GM12878 (cell line): ENCODE data around the gene GAGE10. TPM values are rescaled to one million over a fixed set of nuclear protein-coding genes. Genes with fewer than 3 reads are reported as not detected.

ENCODE experiments used
- ATAC-seq: fragments of 200-7000 bp; cut with Tn5 transposase; 3 replicates; pipeline ENCODE4 v1.9.1; 2020; ENCODE audit warnings: mild to moderate bottlenecking, moderate library complexity
- BruUV-seq: library from RNA; stranded (reverse); fragments of 400-500 nt; replicated peaks from 2 replicates; lab custom pipeline; 2021; lab: Mats Ljungman, UMichigan
- CTCF ChIA-PET: fragments of 300-600 bp; sonication (Branson Sonifier 250); formaldehyde crosslinking; extraction: SDS; loops from one replicate; lab custom pipeline; 2021; ENCODE audit warnings: inconsistent platforms; lab: Yijun Ruan, JAX
- POLR2A ChIA-PET: fragments of 350-600 bp; formaldehyde crosslinking; extraction: SDS; loops from one replicate; lab custom pipeline; 2021; ENCODE audit warnings: inconsistent platforms; lab: Charles Lee
- RAD21 ChIA-PET: fragments of 300-600 bp; sonication (Branson Sonifier 250); formaldehyde crosslinking; loops from one replicate; lab custom pipeline; 2023; ENCODE audit warnings: antibody characterized with exemption; ENCODE audit not compliant: unreplicated experiment; lab: Charles Lee
- SMC1A ChIA-PET: fragments of 300-600 bp; sonication (Branson Sonifier 250); formaldehyde crosslinking; loops from one replicate; lab custom pipeline; 2023; ENCODE audit not compliant: unreplicated experiment, uncharacterized antibody; lab: Charles Lee
- DNase-seq: peaks from one replicate; pipeline ENCODE4 v3.0.0-alpha.2; 2011; ENCODE audit warnings: low read depth, low spot score
- FAIRE-seq: peaks from 3 replicates; lab custom pipeline; 2011; peaks lifted over from hg19 to GRCh38; lab: Jason Lieb, UNC
- H2AFZ ChIP-seq: 2 replicates; pipeline ENCODE4 v1.6.0; 2011; ENCODE audit warnings: low read depth, low read length, control low read depth; ENCODE audit not compliant: control insufficient read depth
- H3K27ac ChIP-seq: 2 replicates; pipeline ENCODE4 v1.5.1; 2011; ENCODE audit warnings: control low read depth; ENCODE audit not compliant: control insufficient read depth, insufficient read depth
- H3K27me3 ChIP-seq, 2 experiments: replicated peaks in 1 of 2; 2 replicates each; pipeline versions ENCODE4 v1.6.0 to v1.6.1; 2011; ENCODE audit warnings: low read length in 1 of 2; ENCODE audit not compliant: control insufficient read depth in 2 of 2, insufficient read depth in 2 of 2
- H3K36me3 ChIP-seq, 2 experiments: 2 replicates each; pipeline ENCODE4 v1.5.1; 2011; ENCODE audit warnings: low read length in 1 of 2; ENCODE audit not compliant: control insufficient read depth in 2 of 2, insufficient read depth in 2 of 2
- H3K4me1 ChIP-seq: 2 replicates; pipeline ENCODE4 v1.6.1; 2011; ENCODE audit warnings: mild to moderate bottlenecking, low read length, moderate library complexity, mixed read lengths; ENCODE audit not compliant: control insufficient read depth, insufficient read depth
- H3K4me2 ChIP-seq: 2 replicates; pipeline ENCODE4 v1.6.0; 2011; ENCODE audit warnings: control low read depth; ENCODE audit not compliant: control insufficient read depth, insufficient read depth
- H3K4me3 ChIP-seq: fragments of 200-600 bp; sonication (generic); 2 replicates; pipeline ENCODE4 v1.5.1; 2016
- H3K79me2 ChIP-seq: 2 replicates; pipeline ENCODE4 v1.6.0; 2011; ENCODE audit warnings: low read length; ENCODE audit not compliant: control insufficient read depth, insufficient read depth
- H3K9ac ChIP-seq: 2 replicates; pipeline ENCODE4 v1.8.0; 2011; ENCODE audit warnings: low read length, control low read depth, mixed read lengths; ENCODE audit not compliant: control insufficient read depth, insufficient read depth
- H3K9me3 ChIP-seq: replicated peaks from 3 replicates; pipeline ENCODE4 v1.5.1; 2011; ENCODE audit warnings: mild to moderate bottlenecking, low read length; ENCODE audit not compliant: control insufficient read depth, insufficient read depth
- H4K20me1 ChIP-seq: 2 replicates; pipeline ENCODE4 v1.6.0; 2011; ENCODE audit not compliant: control insufficient read depth, insufficient read depth
- CHD1 ChIP-seq: IDR thresholded peaks from 2 replicates; pipeline ENCODE4 v1.6.1; 2012; ENCODE audit warnings: low read depth, low read length, improper control_type of control experiment
- KDM1A ChIP-seq: fragments of 200-600 bp; sonication (generic); IDR thresholded peaks from 2 replicates; pipeline ENCODE4 v1.6.1; 2016; ENCODE audit warnings: borderline replicate concordance
- NFYA ChIP-seq: IDR thresholded peaks from 2 replicates; pipeline ENCODE4 v1.6.1; 2011; ENCODE audit warnings: low read depth, mild to moderate bottlenecking, low read length, improper control_type of control experiment, borderline replicate concordance
- NR2F1 ChIP-seq: fragments of 450-650 bp; conservative IDR thresholded peaks from 2 replicates; pipeline ENCODE4 v1.6.1; 2017; ENCODE audit warnings: mild to moderate bottlenecking
- ZNF384 ChIP-seq: IDR thresholded peaks from 2 replicates; pipeline ENCODE4 v1.6.1; 2012; ENCODE audit warnings: low read depth, mild to moderate bottlenecking, low read length, improper control_type of control experiment, borderline replicate concordance
- WGBS: methylation state at CpG from one replicate; pipeline ENCODE4 v1.1.6; 2016; ENCODE audit warnings: low lambda C conversion rate; ENCODE audit not compliant: insufficient replicate concordance, insufficient coverage; ENCODE audit errors: missing lambda C conversion rate; 5-methylcytosine and 5-hydroxymethylcytosine counted together
- in situ Hi-C: fragments of 300-500 bp; cut with MboI; formaldehyde crosslinking; loops from 9 replicates; pipeline ENCODE4 v1.14.3; 2018; ENCODE audit warnings: mixed read lengths
- intact Hi-C: fragments of 100-400 bp; cut with micrococcal nuclease; formaldehyde crosslinking; loops from one replicate; pipeline ENCODE4 v1.14.2; 2022; ENCODE audit not compliant: unreplicated experiment
- polyA plus RNA-seq, 11 experiments: library from polyadenylated mRNA; depleted of rRNA in 4 of 11; unstranded in 6 of 11; stranded (reverse) in 5 of 11; fragments of >200 nt; fragmentation: Nextera tagmentation in 4 of 11; fragmentation: Illumina TruSeq in 1 of 11; extraction: Ambion mirVana in 4 of 11; extraction: Trizol in 1 of 11; gene quantifications; 1 replicate in 1 of 11; 2 replicates in 10 of 11; pipeline versions ENCODE4 v1.2.1 to v1.2.3, GENCODE V29; 2011 to 2016; ENCODE audit warnings: inconsistent platforms in 2 of 11, missing spikeins in 2 of 11, low read depth in 1 of 11
- total RNA-seq, 4 experiments: library from RNA; depleted of rRNA in 3 of 4; stranded (reverse); fragments of >200 nt in 3 of 4; fragmentation: Illumina TruSeq in 1 of 4; extraction: Trizol in 1 of 4; gene quantifications; 2 replicates each; pipeline versions ENCODE4 v1.2.1 to v1.2.3, GENCODE V29; 2013 to 2021
- TF ChIP-seq, protein P1 (sequence below): fragments of 450-650 bp; IDR thresholded peaks from 2 replicates; pipeline ENCODE4 v1.6.1; 2017; ENCODE audit warnings: borderline replicate concordance
- TF ChIP-seq, protein P2 (sequence below): fragments of 450-650 bp; IDR thresholded peaks from 2 replicates; pipeline ENCODE4 v1.6.1; 2018; ENCODE audit warnings: borderline replicate concordance, mild to moderate bottlenecking; ENCODE audit not compliant: partially characterized antibody
- TF ChIP-seq, protein P3 (sequence below): IDR thresholded peaks from 2 replicates; pipeline ENCODE4 v1.6.1; 2011; ENCODE audit warnings: borderline replicate concordance, low read depth, mild to moderate bottlenecking, moderate library complexity, low read length; ENCODE audit not compliant: insufficient read depth, poor library complexity, severe bottlenecking
- TF ChIP-seq, protein P4 (sequence below): IDR thresholded peaks from 2 replicates; pipeline ENCODE4 v1.6.1; 2011; ENCODE audit warnings: mild to moderate bottlenecking, low read depth, low read length, moderate library complexity; ENCODE audit not compliant: insufficient replicate concordance

The GAGE10 gene
- total and polyA plus RNA-seq, 10 of the 15 experiments (the other 5 are each of a cell fraction or from before 2014, with no cell fraction given), result not detected

DNA sequence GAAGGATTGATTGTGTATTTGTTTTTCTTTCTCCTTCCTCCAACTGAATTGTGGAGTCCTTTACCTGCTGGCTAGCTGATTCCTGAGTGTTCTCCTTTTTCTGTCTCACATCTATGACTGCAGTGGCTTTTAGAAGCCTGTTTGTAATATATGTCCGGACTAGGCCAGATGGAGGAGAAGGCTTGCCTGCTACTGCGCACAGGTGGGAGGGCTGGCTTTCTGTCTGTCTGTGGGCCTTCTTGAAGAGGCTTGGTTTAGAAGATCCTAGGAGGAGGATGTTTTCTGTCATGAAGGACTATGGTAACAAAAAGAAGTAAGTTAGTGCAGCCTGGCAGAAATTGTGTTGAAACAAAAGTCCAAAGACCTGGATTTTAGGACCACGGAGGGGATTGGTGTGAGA is 25.4 kb upstream of the GAGE10 start:
- Histone ChIP-seq H2AFZ (no peak overlapping the region), H3K4me1 (no peaks in the 10 kb centered on the region), H3K4me2 (no peak overlapping the region), H3K36me3 (no peaks in the 10 kb centered on the region), H3K27ac (no peak overlapping the region), H3K4me3 (no peak overlapping the region), H3K27me3 (no peaks in the 10 kb centered on the region), H3K9ac (no peak overlapping the region), H4K20me1 (no peaks in the 10 kb centered on the region), H3K9me3 (no peaks in the 10 kb centered on the region), H3K79me2 (no peaks in the 10 kb centered on the region)
- intact Hi-C loops (no loop called here), in situ Hi-C loops (no loop called here)
- POLR2A ChIA-PET, result no interaction called here
- BruUV-seq, result no TSS peak
- WGBS, result 80% methylated on average over 3 of the region's 3 CpGs
- ATAC-seq (no peak), FAIRE-seq (no peak), DNase-seq (no peak)
- RAD21 ChIA-PET, result no interaction called here
- CTCF ChIA-PET, result no interaction called here
- SMC1A ChIA-PET, result no interaction called here
- TF ChIP-seq NR2F1 (no peak), NFYA (no peak), CHD1 (no peak), ZNF384 (no peak), KDM1A (no peak)
- TF ChIP-seq, protein P1, sequence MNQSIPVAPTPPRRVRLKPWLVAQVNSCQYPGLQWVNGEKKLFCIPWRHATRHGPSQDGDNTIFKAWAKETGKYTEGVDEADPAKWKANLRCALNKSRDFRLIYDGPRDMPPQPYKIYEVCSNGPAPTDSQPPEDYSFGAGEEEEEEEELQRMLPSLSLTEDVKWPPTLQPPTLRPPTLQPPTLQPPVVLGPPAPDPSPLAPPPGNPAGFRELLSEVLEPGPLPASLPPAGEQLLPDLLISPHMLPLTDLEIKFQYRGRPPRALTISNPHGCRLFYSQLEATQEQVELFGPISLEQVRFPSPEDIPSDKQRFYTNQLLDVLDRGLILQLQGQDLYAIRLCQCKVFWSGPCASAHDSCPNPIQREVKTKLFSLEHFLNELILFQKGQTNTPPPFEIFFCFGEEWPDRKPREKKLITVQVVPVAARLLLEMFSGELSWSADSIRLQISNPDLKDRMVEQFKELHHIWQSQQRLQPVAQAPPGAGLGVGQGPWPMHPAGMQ, result no peak
- TF ChIP-seq, protein P2, sequence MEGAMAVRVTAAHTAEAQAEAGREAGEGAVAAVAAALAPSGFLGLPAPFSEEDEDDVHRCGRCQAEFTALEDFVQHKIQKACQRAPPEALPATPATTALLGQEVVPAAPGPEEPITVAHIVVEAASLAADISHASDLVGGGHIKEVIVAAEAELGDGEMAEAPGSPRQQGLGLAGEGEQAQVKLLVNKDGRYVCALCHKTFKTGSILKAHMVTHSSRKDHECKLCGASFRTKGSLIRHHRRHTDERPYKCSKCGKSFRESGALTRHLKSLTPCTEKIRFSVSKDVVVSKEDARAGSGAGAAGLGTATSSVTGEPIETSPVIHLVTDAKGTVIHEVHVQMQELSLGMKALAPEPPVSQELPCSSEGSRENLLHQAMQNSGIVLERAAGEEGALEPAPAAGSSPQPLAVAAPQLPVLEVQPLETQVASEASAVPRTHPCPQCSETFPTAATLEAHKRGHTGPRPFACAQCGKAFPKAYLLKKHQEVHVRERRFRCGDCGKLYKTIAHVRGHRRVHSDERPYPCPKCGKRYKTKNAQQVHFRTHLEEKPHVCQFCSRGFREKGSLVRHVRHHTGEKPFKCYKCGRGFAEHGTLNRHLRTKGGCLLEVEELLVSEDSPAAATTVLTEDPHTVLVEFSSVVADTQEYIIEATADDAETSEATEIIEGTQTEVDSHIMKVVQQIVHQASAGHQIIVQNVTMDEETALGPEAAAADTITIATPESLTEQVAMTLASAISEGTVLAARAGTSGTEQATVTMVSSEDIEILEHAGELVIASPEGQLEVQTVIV, result no peak
- TF ChIP-seq, protein P3, sequence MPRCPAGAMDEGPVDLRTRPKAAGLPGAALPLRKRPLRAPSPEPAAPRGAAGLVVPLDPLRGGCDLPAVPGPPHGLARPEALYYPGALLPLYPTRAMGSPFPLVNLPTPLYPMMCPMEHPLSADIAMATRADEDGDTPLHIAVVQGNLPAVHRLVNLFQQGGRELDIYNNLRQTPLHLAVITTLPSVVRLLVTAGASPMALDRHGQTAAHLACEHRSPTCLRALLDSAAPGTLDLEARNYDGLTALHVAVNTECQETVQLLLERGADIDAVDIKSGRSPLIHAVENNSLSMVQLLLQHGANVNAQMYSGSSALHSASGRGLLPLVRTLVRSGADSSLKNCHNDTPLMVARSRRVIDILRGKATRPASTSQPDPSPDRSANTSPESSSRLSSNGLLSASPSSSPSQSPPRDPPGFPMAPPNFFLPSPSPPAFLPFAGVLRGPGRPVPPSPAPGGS, result no peak
- TF ChIP-seq, protein P4, sequence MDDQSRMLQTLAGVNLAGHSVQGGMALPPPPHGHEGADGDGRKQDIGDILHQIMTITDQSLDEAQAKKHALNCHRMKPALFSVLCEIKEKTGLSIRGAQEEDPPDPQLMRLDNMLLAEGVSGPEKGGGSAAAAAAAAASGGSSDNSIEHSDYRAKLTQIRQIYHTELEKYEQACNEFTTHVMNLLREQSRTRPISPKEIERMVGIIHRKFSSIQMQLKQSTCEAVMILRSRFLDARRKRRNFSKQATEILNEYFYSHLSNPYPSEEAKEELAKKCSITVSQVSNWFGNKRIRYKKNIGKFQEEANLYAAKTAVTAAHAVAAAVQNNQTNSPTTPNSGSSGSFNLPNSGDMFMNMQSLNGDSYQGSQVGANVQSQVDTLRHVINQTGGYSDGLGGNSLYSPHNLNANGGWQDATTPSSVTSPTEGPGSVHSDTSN, result no peak
